GM18505 (cell line): Measurements from ENCODE around the gene PTTG1IP.
"Not testable (repeated sequence)": the region's sequence is repeated elsewhere in the genome, so short reads cannot be mapped to it uniquely, and the experiment has no call there.

Source experiments
- ATAC-seq: cut with Tn5 transposase; IDR thresholded peaks from one replicate; pipeline ENCODE4 v1.9.1; 2021; ENCODE audit not compliant: unreplicated experiment
- POLR2A ChIP-seq: IDR thresholded peaks from 4 replicates; pipeline ENCODE4 v1.6.1; 2011; ENCODE audit warnings: borderline replicate concordance; ENCODE audit not compliant: insufficient read depth, insufficient read length; ENCODE audit errors: extremely low read depth

PTTG1IP gene

GRCh38 chr21:44840771-44841170, 32.7 kb downstream of the PTTG1IP start:
- TF ChIP-seq POLR2A, result no peak
- ATAC-seq, result no peak

- no peak for ATAC-seq
- TF ChIP-seq POLR2A, result no peak
Measured at GRCh38 chr21:44838951-44839350, 34.5 kb downstream of the PTTG1IP start.

- ATAC-seq, result no peak
- no peak for TF ChIP-seq POLR2A
Measured at GRCh38 chr21:44838039-44838895, 35.2 kb downstream of the PTTG1IP start.

GRCh38 chr21:44837537-44837936, 36.0 kb downstream of the PTTG1IP start:
- no peak for ATAC-seq
- no peak for TF ChIP-seq POLR2A

GRCh38 chr21:44836666-44837471, 36.6 kb downstream of the PTTG1IP start:
- no peak for ATAC-seq
- TF ChIP-seq POLR2A, result no peak

GRCh38 chr21:44836349-44836665, 37.2 kb downstream of the PTTG1IP start:
- no peak for ATAC-seq
- TF ChIP-seq POLR2A, result no peak

- ATAC-seq, result no peak
- no peak for TF ChIP-seq POLR2A
Measured at GRCh38 chr21:44835647-44835973, 37.9 kb downstream of the PTTG1IP start.

GRCh38 chr21:44834951-44835646, 38.4 kb downstream of the PTTG1IP start:
- no peak for TF ChIP-seq POLR2A
- ATAC-seq, result no peak

GRCh38 chr21:44834231-44834950, 39.1 kb downstream of the PTTG1IP start:
- TF ChIP-seq POLR2A, result no peak
- ATAC-seq, result no peak

GRCh38 chr21:44833663-44834062, 39.8 kb downstream of the PTTG1IP start:
- no peak for TF ChIP-seq POLR2A
- no peak for ATAC-seq

- ATAC-seq, result not testable (repeated sequence)
Measured at GRCh38 chr21:44832516-44833255, 40.8 kb downstream of the PTTG1IP start.

- no peak for TF ChIP-seq POLR2A
- no peak for ATAC-seq
Measured at GRCh38 chr21:44831227-44831860, 42.1 kb downstream of the PTTG1IP start.
